ENCODE measurements around the gene FGGY.
"Not testable (repeated sequence)": the region's sequence is repeated elsewhere in the genome, so short reads cannot be mapped to it uniquely, and the experiment has no call there.

The FGGY gene

GRCh38 chr1:59691261-59691660, 394.4 kb downstream of the FGGY start:
- no peak for DNase-seq (ENCODE audit: low read depth in 1 of 2, low spot score in 1 of 2)

- no peak for DNase-seq (ENCODE audit: low read depth in 1 of 2, low spot score in 1 of 2)
These were observed 395.7 kb downstream of the FGGY start for GRCh38 chr1:59692591-59692990.

DNA sequence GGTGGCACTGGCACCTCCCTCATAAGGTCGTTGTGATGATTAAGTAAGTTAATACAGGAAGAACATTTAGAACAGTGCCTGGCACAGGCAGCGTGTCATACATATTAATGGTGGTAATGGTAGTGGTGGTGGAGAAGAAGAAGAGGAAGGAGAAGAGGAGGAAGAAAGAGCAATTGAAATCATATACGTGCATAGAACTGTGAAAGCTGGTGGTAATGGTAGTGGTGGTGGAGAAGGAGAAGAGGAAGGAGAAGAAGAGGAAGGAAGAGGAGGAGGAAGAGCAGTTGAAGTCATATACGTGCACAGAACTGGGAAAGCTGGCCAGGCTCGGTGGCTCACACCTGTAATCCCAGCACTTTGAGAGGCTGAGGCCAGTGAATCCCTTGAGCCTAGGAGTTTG, 396.5 kb downstream of the FGGY start:
- no peak for DNase-seq (ENCODE audit: low read depth in 1 of 2, low spot score in 1 of 2)

DNA sequence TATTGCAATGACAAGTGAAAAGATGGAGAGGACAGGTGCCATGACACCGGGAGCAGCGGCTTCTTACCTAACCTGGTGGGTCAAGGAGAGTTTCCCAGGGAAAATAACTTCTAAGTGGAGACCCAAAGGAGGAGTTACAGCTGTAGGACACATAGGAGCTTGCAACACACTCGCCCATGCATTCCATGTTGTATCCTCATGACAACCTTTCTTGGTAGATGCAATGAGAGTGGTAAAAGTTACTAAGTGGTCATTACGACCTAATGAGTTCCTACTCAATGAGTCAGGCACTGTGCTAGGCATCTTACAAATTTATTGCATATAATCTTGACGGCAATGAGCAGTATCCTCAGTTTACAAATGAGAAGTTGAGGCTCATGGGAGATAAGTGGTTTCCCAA, 398.4 kb downstream of the FGGY start:
- no peak for DNase-seq (ENCODE audit: low read depth in 1 of 2, low spot score in 1 of 2)

DNA sequence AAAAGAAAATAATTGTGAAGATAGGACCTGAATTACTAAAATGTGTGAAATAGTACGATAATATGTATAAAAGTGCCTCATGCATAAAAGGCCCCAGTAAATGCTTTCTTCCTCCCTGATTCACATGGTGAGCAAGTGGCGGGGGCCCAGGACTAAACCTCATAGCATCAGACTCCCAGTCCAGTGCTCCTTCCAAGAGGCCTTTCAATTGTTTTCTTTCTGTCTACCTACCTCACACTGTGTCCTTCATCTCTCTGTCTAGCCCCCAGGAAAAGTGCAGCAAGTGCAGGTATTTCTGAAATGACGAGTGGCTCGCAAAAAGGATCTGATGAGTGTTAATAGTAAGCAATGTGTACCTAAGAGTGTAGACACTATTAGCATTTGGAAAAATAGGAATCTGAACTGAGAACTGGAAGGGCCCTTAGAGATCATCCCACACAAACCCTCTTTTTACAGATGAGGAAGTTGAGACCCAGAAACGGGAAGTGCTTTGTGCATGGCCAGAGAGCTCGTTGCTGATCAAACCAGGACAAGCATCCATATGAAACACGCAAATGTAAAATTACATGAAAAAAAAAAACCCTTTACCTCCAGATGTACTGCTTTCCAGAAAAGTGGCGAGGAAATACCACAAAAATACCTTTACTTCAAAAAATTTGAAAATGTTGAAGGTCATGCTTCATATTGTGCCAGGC, 399.7 kb downstream of the FGGY start:
- DNase-seq (ENCODE audit: low read depth in 1 of 2, low spot score in 1 of 2), result no peak

DNA sequence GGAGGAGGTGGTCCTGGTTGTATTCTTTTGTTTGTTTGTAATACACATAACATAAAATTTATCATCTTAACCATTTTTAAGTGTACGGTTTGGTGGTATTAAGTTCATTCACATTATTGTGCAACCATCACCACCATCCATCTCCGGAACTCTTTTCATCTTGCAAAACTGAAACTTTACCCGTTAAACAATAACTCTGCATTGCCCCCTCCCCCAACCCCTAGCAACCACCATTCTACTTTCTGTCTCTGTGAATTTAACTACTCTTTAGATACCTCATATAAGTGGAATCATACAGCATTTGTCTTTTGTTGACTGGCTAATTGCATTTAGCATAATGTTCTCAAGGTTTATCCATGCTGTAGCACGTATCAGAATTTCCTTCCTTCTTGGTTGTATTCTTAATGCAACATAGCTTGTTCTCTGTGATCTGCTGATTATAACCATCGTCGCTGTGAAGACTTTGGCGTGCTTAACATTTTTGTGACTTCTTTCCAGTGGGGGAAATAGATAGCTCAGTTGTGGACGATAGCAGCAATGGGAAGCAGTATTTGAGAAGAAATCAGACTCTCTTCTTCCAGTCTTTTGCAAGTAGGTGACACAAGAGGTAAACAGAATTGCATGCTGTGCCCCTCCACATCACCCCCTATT, 400.4 kb downstream of the FGGY start:
- DNase-seq (ENCODE audit: low read depth in 1 of 2, low spot score in 1 of 2), result no peak

GRCh38 chr1:59698386-59698785, 401.5 kb downstream of the FGGY start:
- no peak for DNase-seq (ENCODE audit: low read depth in 1 of 2, low spot score in 1 of 2)

- no peak for DNase-seq (ENCODE audit: low read depth in 1 of 2, low spot score in 1 of 2)
These were observed 402.4 kb downstream of the FGGY start for GRCh38 chr1:59699227-59699847.

DNA sequence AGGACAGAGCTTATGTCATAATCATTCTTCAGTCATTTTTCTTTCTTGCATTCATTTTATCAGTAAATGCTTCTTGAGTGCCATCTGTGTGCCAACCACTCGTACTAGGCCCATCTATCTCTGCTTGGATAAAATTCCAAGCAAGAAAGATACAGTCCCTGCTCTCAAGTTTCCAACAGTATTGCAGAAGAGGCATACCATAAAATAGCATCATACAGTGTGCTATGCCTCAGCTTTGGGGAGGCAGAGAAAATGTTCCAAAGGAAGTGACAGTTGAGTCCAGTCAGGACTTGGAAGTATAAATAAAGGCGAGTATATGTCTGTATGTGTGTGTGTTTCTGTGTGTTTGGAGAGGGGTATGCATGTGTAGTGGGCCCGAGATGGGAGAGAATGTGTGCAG, 404.5 kb downstream of the FGGY start:
- DNase-seq (ENCODE audit: low read depth in 1 of 2, low spot score in 1 of 2), result no peak

DNA sequence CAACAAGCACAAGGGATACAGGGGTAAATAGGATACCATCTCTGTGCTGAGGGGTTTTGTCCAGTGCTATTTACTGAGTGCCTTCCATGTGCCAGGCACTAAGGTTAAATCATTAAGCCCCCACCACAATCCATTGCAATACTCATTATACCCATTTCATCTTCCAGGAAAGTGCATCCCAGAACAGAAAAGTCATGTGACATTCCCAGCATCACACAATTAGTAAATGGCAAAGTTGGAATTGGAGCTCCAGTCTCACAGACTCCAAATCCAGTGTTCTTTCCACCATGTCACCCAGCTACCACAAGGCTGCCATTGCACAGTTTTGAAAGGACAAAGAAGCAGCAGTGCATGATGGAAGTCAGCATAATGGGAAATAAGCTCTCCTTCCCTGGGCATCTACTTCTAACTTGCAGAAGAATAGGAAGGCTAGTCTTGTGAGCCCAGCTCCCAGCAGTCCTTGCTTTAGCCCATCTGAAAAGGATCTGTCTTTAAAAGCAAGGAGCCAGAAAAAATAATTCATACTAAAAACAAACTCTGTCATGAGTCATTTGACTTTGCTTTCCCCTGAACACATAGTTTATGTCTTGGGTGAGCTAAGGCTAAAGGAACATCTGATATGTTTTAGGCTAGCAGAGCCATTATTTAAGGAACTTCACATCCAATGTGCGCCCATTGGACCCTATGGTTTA, 406.5 kb downstream of the FGGY start:
- no peak for DNase-seq (ENCODE audit: low read depth in 1 of 2, low spot score in 1 of 2)

DNA sequence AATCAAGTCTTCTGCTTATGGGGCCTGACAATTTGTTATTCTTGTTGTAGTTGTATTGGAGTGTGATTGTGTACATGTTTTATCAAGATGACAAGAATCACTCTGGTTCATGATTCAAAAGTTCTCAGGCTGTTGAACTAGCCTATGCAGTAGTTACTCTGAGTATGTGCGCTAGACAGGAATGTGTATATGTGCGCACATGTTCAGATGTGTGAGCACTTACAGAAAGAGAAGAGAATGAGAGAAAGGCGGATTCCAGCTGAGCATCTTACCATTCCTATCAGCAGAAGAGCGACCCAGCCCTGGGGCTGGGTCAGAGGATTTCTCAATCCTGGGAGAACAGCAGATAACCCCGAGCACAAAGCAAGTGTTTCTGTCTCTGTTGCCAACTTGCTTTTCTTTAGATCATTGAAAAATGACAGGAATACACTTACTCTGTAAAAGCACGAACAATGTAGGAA, 407.1 kb downstream of the FGGY start:
- no peak for DNase-seq (ENCODE audit: low read depth in 1 of 2, low spot score in 1 of 2)

GRCh38 chr1:59704716-59705115, 407.8 kb downstream of the FGGY start:
- DNase-seq (ENCODE audit: low read depth in 1 of 2, low spot score in 1 of 2), result no peak

GRCh38 chr1:59705466-59706302, 408.8 kb downstream of the FGGY start:
- no peak for DNase-seq (ENCODE audit: low read depth in 1 of 2, low spot score in 1 of 2)

GRCh38 chr1:59706303-59706599, 409.4 kb downstream of the FGGY start:
- no peak for DNase-seq (ENCODE audit: low read depth in 1 of 2, low spot score in 1 of 2)

DNA sequence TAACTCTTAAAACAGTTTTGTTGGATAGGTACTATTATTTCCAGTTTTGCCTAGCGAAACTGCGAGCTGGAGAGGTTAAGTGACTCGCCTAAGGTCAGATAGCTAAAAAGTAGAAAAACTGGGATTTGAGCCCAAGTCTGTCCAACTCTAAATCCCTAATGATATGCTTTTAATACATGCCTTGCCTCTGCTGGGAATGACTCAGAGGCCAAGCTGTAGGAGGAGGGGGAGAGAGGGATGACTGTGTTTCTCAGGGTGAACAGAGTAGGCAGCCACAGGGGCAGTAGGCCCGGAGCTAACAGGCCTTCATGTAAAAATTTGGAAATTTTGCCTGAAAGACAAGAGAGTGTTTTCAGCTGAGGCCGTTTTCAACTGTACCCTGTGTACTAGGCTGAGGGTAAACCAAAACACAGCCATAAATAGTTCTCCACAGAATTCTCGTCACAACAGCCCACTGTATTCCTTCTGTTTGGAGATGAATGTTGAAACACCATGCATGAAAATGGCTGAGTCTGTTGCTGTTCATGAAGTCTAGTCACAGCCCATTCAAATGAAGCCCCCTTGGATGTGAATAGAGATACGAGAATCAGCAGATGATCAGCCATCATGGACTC, 410.4 kb downstream of the FGGY start:
- no peak for DNase-seq (ENCODE audit: low read depth in 1 of 2, low spot score in 1 of 2)

DNA sequence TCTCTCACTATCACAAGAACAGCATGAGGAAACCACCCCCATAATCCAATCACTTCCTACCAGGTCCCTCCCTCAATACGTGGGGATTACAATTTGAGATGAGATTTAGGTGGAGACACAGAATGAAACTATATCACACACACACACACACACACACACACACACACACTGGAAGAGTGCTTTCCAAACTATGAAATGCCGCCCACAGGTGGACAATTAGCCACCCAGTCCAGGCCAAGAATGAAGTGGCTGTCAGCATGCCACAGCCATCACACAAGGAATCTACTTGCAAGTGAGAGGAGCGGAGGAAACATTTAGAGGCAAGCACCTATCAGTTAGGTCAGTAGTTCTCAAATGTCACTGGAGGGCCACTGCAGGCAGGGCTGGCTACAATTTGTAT, 412.4 kb downstream of the FGGY start:
- no peak for DNase-seq (ENCODE audit: low read depth in 1 of 2, low spot score in 1 of 2)

GRCh38 chr1:59710920-59711319, 414.0 kb downstream of the FGGY start:
- DNase-seq (ENCODE audit: low read depth in 1 of 2, low spot score in 1 of 2), result not testable (repeated sequence)

GRCh38 chr1:59714219-59714618, 417.3 kb downstream of the FGGY start:
- DNase-seq (ENCODE audit: low read depth in 1 of 2, low spot score in 1 of 2), result no peak

DNA sequence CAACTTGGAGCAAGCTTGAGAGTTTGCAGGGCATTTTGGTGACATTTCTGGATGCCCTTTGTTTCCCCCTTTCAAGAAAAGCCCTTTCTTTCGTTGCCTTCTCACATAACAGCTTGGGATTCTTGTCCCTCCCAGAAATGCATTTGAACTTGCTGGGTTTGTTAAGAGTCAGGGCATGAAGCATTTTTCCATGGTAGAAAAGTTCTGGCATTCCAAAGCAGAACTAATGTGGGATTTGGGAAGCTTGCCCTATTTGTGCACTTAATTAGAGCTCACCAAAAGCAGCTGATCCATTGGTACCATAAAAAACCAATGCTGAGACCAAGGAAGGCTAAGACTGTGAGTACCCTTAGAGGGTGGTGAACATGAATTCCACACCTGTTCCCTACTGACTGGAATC, 418.1 kb downstream of the FGGY start:
- DNase-seq (ENCODE audit: low read depth in 1 of 2, low spot score in 1 of 2), result no peak

GRCh38 chr1:59716832-59717231, 419.9 kb downstream of the FGGY start:
- DNase-seq (ENCODE audit: low read depth in 1 of 2, low spot score in 1 of 2), result no peak

Measured in stimulated activated CD4-positive, alpha-beta T cell treated with anti-CD3 and anti-CD28 coated beads, Interleukin-15, amount 100 ng/mL, for 1 hour (primary cell).